ENCODE results near the gene OR6N1. TPM values are rescaled to one million over a fixed set of nuclear protein-coding genes. Genes with fewer than 3 reads are reported as not detected.

OR6N1 gene
- total RNA-seq (1 to 10 TPM in 1 of 2 donors, not detected in 1; 1.0 TPM), polyA plus RNA-seq (ENCODE audit: insufficient read depth, low read depth, low replicate concordance) (not detected)
- long read RNA-seq, donor 1: 0 reads
- long read RNA-seq, donor 2: 0 reads

GRCh38 chr1:158771950-158772866, at the start of gene OR6N1:
OR6N1 (minus strand) TSS chr1:158772195; CDS start chr1:158766682, 5,513 bp downstream.
- Histone ChIP-seq H3K36me3 (ENCODE audit: low read depth, missing control alignments) (no peaks in the 10 kb centered on the region), H3K27ac (no peak within 1 kb of the TSS), H3K9me3 (no peaks in the 10 kb centered on the region), H3K4me3 (no peak within 1 kb of the TSS), H3K27me3 (no peaks in the 10 kb centered on the region), H3K4me1 (no peaks in the 10 kb centered on the region)
- DNase-seq: no peak
- 41 to 59% methylated on average over 6 of the region's 6 CpGs for WGBS, 2 donors
- intact Hi-C loops (cut with DNase I; ENCODE audit: low total_unique reads): no loop called here
- TF ChIP-seq POLR2A (IDR thresholded peaks at IDR 0.05): no peak
- TF ChIP-seq, protein P1, sequence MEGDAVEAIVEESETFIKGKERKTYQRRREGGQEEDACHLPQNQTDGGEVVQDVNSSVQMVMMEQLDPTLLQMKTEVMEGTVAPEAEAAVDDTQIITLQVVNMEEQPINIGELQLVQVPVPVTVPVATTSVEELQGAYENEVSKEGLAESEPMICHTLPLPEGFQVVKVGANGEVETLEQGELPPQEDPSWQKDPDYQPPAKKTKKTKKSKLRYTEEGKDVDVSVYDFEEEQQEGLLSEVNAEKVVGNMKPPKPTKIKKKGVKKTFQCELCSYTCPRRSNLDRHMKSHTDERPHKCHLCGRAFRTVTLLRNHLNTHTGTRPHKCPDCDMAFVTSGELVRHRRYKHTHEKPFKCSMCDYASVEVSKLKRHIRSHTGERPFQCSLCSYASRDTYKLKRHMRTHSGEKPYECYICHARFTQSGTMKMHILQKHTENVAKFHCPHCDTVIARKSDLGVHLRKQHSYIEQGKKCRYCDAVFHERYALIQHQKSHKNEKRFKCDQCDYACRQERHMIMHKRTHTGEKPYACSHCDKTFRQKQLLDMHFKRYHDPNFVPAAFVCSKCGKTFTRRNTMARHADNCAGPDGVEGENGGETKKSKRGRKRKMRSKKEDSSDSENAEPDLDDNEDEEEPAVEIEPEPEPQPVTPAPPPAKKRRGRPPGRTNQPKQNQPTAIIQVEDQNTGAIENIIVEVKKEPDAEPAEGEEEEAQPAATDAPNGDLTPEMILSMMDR (IDR thresholded peaks at IDR 0.05): no peak

GRCh38 chr1:158821723-158822122, 49.7 kb upstream of the OR6N1 start:
- H3K36me3 ChIP-seq (ENCODE audit: low read depth, missing control alignments): no peaks in the 10 kb centered on the region
- H3K4me1 ChIP-seq: no peaks in the 10 kb centered on the region
- WGBS, 2 donors: 76 to 85% methylated on average over 1 of the region's 1 CpG
- H3K27me3 ChIP-seq: no peaks in the 10 kb centered on the region
- H3K4me3 ChIP-seq: no peak overlapping the region
- H3K9me3 ChIP-seq: no peaks in the 10 kb centered on the region
- H3K27ac ChIP-seq: no peak overlapping the region
- no peak for DNase-seq
- intact Hi-C loops (cut with DNase I; ENCODE audit: low total_unique reads): no loop called here
- no peak for TF ChIP-seq POLR2A (IDR thresholded peaks at IDR 0.05)
- TF ChIP-seq, protein P1 (IDR thresholded peaks at IDR 0.05): no peak

DNA sequence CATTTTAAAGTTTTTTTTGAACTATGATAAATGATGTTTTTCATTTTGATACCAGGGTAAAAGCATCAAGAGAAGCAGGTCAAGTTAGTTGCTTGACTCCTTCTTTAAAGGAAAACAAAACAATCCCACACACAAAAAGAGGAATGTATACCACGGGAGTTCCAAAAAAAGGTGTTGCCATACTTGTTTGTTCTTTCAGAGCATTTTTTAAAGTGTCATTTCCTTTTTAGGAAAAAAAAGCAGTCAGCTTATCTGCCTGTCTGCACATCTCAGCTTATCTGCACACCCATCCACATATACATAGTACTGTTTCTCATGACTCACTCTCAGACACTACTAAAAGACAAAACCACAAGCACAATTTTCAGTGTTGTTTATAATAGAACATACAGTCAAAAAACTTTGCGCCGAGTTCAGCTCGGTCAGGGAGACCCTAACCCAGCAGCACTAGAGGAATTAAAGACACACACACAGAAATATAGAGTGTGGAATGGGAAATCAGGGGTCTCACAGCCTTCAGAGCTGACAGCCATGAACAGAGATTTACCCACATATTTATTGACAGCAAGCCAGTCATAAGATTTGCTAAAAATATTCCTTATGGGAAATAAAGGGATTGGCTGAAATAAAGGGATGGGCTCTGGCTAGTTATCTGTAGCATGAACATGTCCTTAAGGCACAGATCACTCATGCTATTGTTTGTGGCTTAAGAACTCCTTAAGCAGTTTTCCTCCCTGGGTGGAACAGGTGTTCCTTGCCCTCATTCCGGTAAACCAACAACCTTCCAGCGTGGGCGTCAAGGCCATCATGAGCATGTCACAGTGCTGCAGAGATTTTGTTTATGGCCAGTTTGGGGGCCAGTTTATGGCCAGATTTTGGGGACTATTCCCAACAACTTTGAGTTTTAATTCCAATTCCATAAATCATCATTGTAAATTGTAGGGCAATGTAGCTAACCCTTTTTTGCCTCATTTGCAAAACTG, 47.8 kb upstream of the OR6N1 start:
- no peak overlapping the region for H3K4me3 ChIP-seq
- TF ChIP-seq, protein P1 (IDR thresholded peaks at IDR 0.05): no peak
- no peak for TF ChIP-seq POLR2A (IDR thresholded peaks at IDR 0.05)
- intact Hi-C loops (cut with DNase I; ENCODE audit: low total_unique reads): no loop called here
- H3K27ac ChIP-seq: no peak overlapping the region
- H3K27me3 ChIP-seq: no peaks in the 10 kb centered on the region
- WGBS, 2 donors: 66 to 75% methylated on average over 7 of the region's 7 CpGs
- DNase-seq: no peak
- H3K36me3 ChIP-seq (ENCODE audit: low read depth, missing control alignments): no peaks in the 10 kb centered on the region
- H3K4me1 ChIP-seq: no peaks in the 10 kb centered on the region
- H3K9me3 ChIP-seq: no peaks in the 10 kb centered on the region

DNA sequence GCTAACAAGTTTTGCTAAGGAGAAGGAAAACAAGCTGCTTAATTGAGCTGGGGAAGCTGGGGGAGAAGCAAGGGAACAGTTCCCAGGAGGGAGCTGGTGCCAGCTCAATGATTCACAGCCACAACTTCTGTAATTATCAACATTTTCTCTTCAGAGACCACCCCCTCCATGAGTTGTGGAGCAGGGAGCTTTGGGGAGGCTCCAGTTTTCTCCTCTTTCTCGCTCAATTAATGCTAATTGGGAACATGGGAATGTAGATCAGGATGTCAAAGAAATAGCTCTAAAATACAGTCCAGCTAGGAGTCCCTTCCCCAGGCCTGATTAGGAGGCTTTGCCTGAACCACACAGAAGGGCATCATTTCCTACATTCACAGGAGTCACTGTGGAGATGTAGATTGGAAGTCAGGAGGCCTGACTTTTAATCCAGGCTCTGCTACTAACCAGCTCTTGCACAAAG, 47.0 kb upstream of the OR6N1 start:
- Histone ChIP-seq H3K4me3 (no peak overlapping the region), H3K9me3 (no peaks in the 10 kb centered on the region), H3K27me3 (no peaks in the 10 kb centered on the region), H3K4me1 (no peaks in the 10 kb centered on the region), H3K27ac (no peak overlapping the region), H3K36me3 (ENCODE audit: low read depth, missing control alignments) (no peaks in the 10 kb centered on the region)
- WGBS, 2 donors: 58 to 71% methylated on average over 1 of the region's 1 CpG
- intact Hi-C loops (cut with DNase I; ENCODE audit: low total_unique reads): no loop called here
- DNase-seq: no peak
- no peak for TF ChIP-seq POLR2A (IDR thresholded peaks at IDR 0.05)
- TF ChIP-seq, protein P1 (IDR thresholded peaks at IDR 0.05): no peak

Measured in testis (tissue), 5 donors.